ENCODE results near the gene EIF4H.
"Not testable (repeated sequence)": the region's sequence is repeated elsewhere in the genome, so short reads cannot be mapped to it uniquely, and the experiment has no call there.

EIF4H gene

GRCh38 chr7:74185636-74186035 is 11.5 kb downstream of the EIF4H start:
- H3K27me3 ChIP-seq (ENCODE audit: control insufficient read depth in 1 of 2, insufficient read depth in 2 of 2, low read length in 2 of 2): no peaks in the 10 kb centered on the region
- H3K9me3 ChIP-seq (ENCODE audit: control insufficient read depth in 2 of 2, low read length in 2 of 2): no peaks in the 10 kb centered on the region
- H3K4me3 ChIP-seq (ENCODE audit: low read length in 2 of 2): no peak overlapping the region
- no peak overlapping the region for H3K27ac ChIP-seq (ENCODE audit: low read length)
- H3K9ac ChIP-seq (ENCODE audit: low read length in 2 of 2): no peak overlapping the region
- peaks cover 52% of the 10 kb centered on the region for H3K4me1 ChIP-seq (ENCODE audit: control insufficient read depth, insufficient read depth, low read length)
- H3K36me3 ChIP-seq (ENCODE audit: control insufficient read depth in 2 of 2, insufficient read depth in 2 of 2, low read length in 2 of 2): peaks cover 28 to 34% of the 10 kb centered on the region in 2 donors

- Histone ChIP-seq H3K9ac (ENCODE audit: low read length in 2 of 2) (no peak overlapping the region), H3K27me3 (ENCODE audit: control insufficient read depth in 1 of 2, insufficient read depth in 2 of 2, low read length in 2 of 2) (no peaks in the 10 kb centered on the region), H3K4me3 (ENCODE audit: low read length in 2 of 2) (peak overlapping the region in 1 of 2 donors; percentile 15), H3K4me1 (ENCODE audit: control insufficient read depth, insufficient read depth, low read length) (peaks cover 36% of the 10 kb centered on the region), H3K9me3 (ENCODE audit: control insufficient read depth in 2 of 2, low read length in 2 of 2) (no peaks in the 10 kb centered on the region), H3K36me3 (ENCODE audit: control insufficient read depth in 2 of 2, insufficient read depth in 2 of 2, low read length in 2 of 2) (peaks cover 40 to 43% of the 10 kb centered on the region in 2 donors), H3K27ac (ENCODE audit: low read length) (peak overlapping the region; percentile 46)
Measured at GRCh38 chr7:74187915-74188675, 13.9 kb downstream of the EIF4H start.

- Histone ChIP-seq H3K36me3 (ENCODE audit: control insufficient read depth in 2 of 2, insufficient read depth in 2 of 2, low read length in 2 of 2) (peaks cover 54 to 60% of the 10 kb centered on the region in 2 donors), H3K27ac (ENCODE audit: low read length) (no peak overlapping the region), H3K9me3 (ENCODE audit: control insufficient read depth in 2 of 2, low read length in 2 of 2) (no peaks in the 10 kb centered on the region), H3K9ac (ENCODE audit: low read length in 2 of 2) (no peak overlapping the region), H3K4me3 (ENCODE audit: low read length in 2 of 2) (no peak overlapping the region), H3K27me3 (ENCODE audit: control insufficient read depth in 1 of 2, insufficient read depth in 2 of 2, low read length in 2 of 2) (no peaks in the 10 kb centered on the region), H3K4me1 (ENCODE audit: control insufficient read depth, insufficient read depth, low read length) (peaks cover 25% of the 10 kb centered on the region)
Measured at GRCh38 chr7:74190259-74190658, 16.1 kb downstream of the EIF4H start.

- H3K27ac ChIP-seq (ENCODE audit: low read length): no peak overlapping the region
Measured at GRCh38 chr7:74191231-74191630, 17.1 kb downstream of the EIF4H start.

GRCh38 chr7:74193054-74193453 is 18.9 kb downstream of the EIF4H start:
- Histone ChIP-seq H3K4me3 (ENCODE audit: low read length in 2 of 2) (no peak overlapping the region), H3K27ac (ENCODE audit: low read length) (no peak overlapping the region), H3K4me1 (ENCODE audit: control insufficient read depth, insufficient read depth, low read length) (peaks cover 7% of the 10 kb centered on the region), H3K9me3 (ENCODE audit: control insufficient read depth in 2 of 2, low read length in 2 of 2) (no peaks in the 10 kb centered on the region), H3K27me3 (ENCODE audit: control insufficient read depth in 1 of 2, insufficient read depth in 2 of 2, low read length in 2 of 2) (no peaks in the 10 kb centered on the region), H3K9ac (ENCODE audit: low read length in 2 of 2) (no peak overlapping the region), H3K36me3 (ENCODE audit: control insufficient read depth in 2 of 2, insufficient read depth in 2 of 2, low read length in 2 of 2) (peaks cover 56 to 63% of the 10 kb centered on the region in 2 donors)

More at GRCh38 chr7:74191231-74191630, 17.1 kb downstream of the EIF4H start:
- Histone ChIP-seq H3K9ac (ENCODE audit: low read length in 2 of 2) (no peak overlapping the region), H3K27me3 (ENCODE audit: control insufficient read depth in 1 of 2, insufficient read depth in 2 of 2, low read length in 2 of 2) (no peaks in the 10 kb centered on the region), H3K4me3 (ENCODE audit: low read length in 2 of 2) (no peak overlapping the region), H3K4me1 (ENCODE audit: control insufficient read depth, insufficient read depth, low read length) (peaks cover 21% of the 10 kb centered on the region), H3K36me3 (ENCODE audit: control insufficient read depth in 2 of 2, insufficient read depth in 2 of 2, low read length in 2 of 2) (peaks cover 54 to 61% of the 10 kb centered on the region in 2 donors), H3K9me3 (ENCODE audit: control insufficient read depth in 2 of 2, low read length in 2 of 2) (no peaks in the 10 kb centered on the region)

- no peaks in the 10 kb centered on the region for H3K27me3 ChIP-seq (ENCODE audit: control insufficient read depth in 1 of 2, insufficient read depth in 2 of 2, low read length in 2 of 2)
- H3K9ac ChIP-seq (ENCODE audit: low read length in 2 of 2): no peak overlapping the region
- H3K36me3 ChIP-seq (ENCODE audit: control insufficient read depth in 2 of 2, insufficient read depth in 2 of 2, low read length in 2 of 2): peaks cover 47 to 54% of the 10 kb centered on the region in 2 donors
- no peaks in the 10 kb centered on the region for H3K4me1 ChIP-seq (ENCODE audit: control insufficient read depth, insufficient read depth, low read length)
- no peak overlapping the region for H3K4me3 ChIP-seq (ENCODE audit: low read length in 2 of 2)
- no peaks in the 10 kb centered on the region for H3K9me3 ChIP-seq (ENCODE audit: control insufficient read depth in 2 of 2, low read length in 2 of 2)
- H3K27ac ChIP-seq (ENCODE audit: low read length): no peak overlapping the region
Measured at GRCh38 chr7:74193913-74194312, 19.8 kb downstream of the EIF4H start.

GRCh38 chr7:74194686-74195085 is 20.5 kb downstream of the EIF4H start:
- H3K9me3 ChIP-seq (ENCODE audit: control insufficient read depth in 2 of 2, low read length in 2 of 2): no peaks in the 10 kb centered on the region
- H3K36me3 ChIP-seq (ENCODE audit: control insufficient read depth in 2 of 2, insufficient read depth in 2 of 2, low read length in 2 of 2): peaks cover 39 to 47% of the 10 kb centered on the region in 2 donors
- peak overlapping the region; percentile 37 for H3K27ac ChIP-seq (ENCODE audit: low read length)
- no peaks in the 10 kb centered on the region for H3K27me3 ChIP-seq (ENCODE audit: control insufficient read depth in 1 of 2, insufficient read depth in 2 of 2, low read length in 2 of 2)
- no peak overlapping the region for H3K9ac ChIP-seq (ENCODE audit: low read length in 2 of 2)
- H3K4me1 ChIP-seq (ENCODE audit: control insufficient read depth, insufficient read depth, low read length): no peaks in the 10 kb centered on the region
- H3K4me3 ChIP-seq (ENCODE audit: low read length in 2 of 2): no peak overlapping the region

GRCh38 chr7:74195139-74195860 is 21.1 kb downstream of the EIF4H start:
- peak overlapping the region; percentile 37 for H3K27ac ChIP-seq (ENCODE audit: low read length)
- not testable (repeated sequence) for H3K4me3 ChIP-seq (ENCODE audit: low read length in 2 of 2); H3K9ac ChIP-seq (ENCODE audit: low read length in 2 of 2)

GRCh38 chr7:74195968-74196654 is 22.0 kb downstream of the EIF4H start:
- H3K27me3 ChIP-seq (ENCODE audit: control insufficient read depth in 1 of 2, insufficient read depth in 2 of 2, low read length in 2 of 2); H3K4me3 ChIP-seq (ENCODE audit: low read length in 2 of 2); H3K4me1 ChIP-seq (ENCODE audit: control insufficient read depth, insufficient read depth, low read length); H3K27ac ChIP-seq (ENCODE audit: low read length); H3K9ac ChIP-seq (ENCODE audit: low read length in 2 of 2); H3K9me3 ChIP-seq (ENCODE audit: control insufficient read depth in 2 of 2, low read length in 2 of 2): not testable (repeated sequence)
- peaks cover 30 to 33% of the 10 kb centered on the region in 2 donors for H3K36me3 ChIP-seq (ENCODE audit: control insufficient read depth in 2 of 2, insufficient read depth in 2 of 2, low read length in 2 of 2)

More at GRCh38 chr7:74195139-74195860, 21.1 kb downstream of the EIF4H start:
- not testable (repeated sequence) for H3K27me3 ChIP-seq (ENCODE audit: control insufficient read depth in 1 of 2, insufficient read depth in 2 of 2, low read length in 2 of 2); H3K9me3 ChIP-seq (ENCODE audit: control insufficient read depth in 2 of 2, low read length in 2 of 2); H3K4me1 ChIP-seq (ENCODE audit: control insufficient read depth, insufficient read depth, low read length)
- peaks cover 33 to 41% of the 10 kb centered on the region in 2 donors for H3K36me3 ChIP-seq (ENCODE audit: control insufficient read depth in 2 of 2, insufficient read depth in 2 of 2, low read length in 2 of 2)

- H3K4me3 ChIP-seq (ENCODE audit: low read length in 2 of 2): no peak overlapping the region
- no peak overlapping the region for H3K27ac ChIP-seq (ENCODE audit: low read length)
Measured at GRCh38 chr7:74197449-74198124, 23.4 kb downstream of the EIF4H start.

More at GRCh38 chr7:74197449-74198124, 23.4 kb downstream of the EIF4H start:
- peaks cover 21 to 28% of the 10 kb centered on the region in 2 donors for H3K36me3 ChIP-seq (ENCODE audit: control insufficient read depth in 2 of 2, insufficient read depth in 2 of 2, low read length in 2 of 2)
- H3K4me1 ChIP-seq (ENCODE audit: control insufficient read depth, insufficient read depth, low read length): no peaks in the 10 kb centered on the region
- no peaks in the 10 kb centered on the region for H3K27me3 ChIP-seq (ENCODE audit: control insufficient read depth in 1 of 2, insufficient read depth in 2 of 2, low read length in 2 of 2)
- H3K9ac ChIP-seq (ENCODE audit: low read length in 2 of 2): no peak overlapping the region
- no peaks in the 10 kb centered on the region for H3K9me3 ChIP-seq (ENCODE audit: control insufficient read depth in 2 of 2, low read length in 2 of 2)
